Superior temporal gyrus (tissue), 1 donor: ENCODE data around the gene GPR157.
"Not testable (repeated sequence)": the region's sequence is repeated elsewhere in the genome, so short reads cannot be mapped to it uniquely, and the experiment has no call there.

Source experiments
- DNase-seq: peaks from one replicate; pipeline ENCODE4 v3.0.0-alpha.2; 2016; ENCODE audit errors: extremely low spot score

The GPR157 gene

GRCh38 chr1:9146156-9146555 lies 17.3 kb upstream of the GPR157 start:
- no peak for DNase-seq

- no peak for DNase-seq
Measured at GRCh38 chr1:9145714-9146113, 16.8 kb upstream of the GPR157 start.

- DNase-seq, result no peak
Measured at GRCh38 chr1:9145021-9145668, 16.2 kb upstream of the GPR157 start.

GRCh38 chr1:9144494-9144893 lies 15.6 kb upstream of the GPR157 start:
- not testable (repeated sequence) for DNase-seq

- DNase-seq, result no peak
Measured at GRCh38 chr1:9143250-9143649, 14.3 kb upstream of the GPR157 start.

- DNase-seq, result no peak
Measured at GRCh38 chr1:9139930-9140329, 11.0 kb upstream of the GPR157 start.

- DNase-seq, result no peak
Measured at GRCh38 chr1:9136932-9137331, 8.0 kb upstream of the GPR157 start.

GRCh38 chr1:9135073-9135836 lies 6.4 kb upstream of the GPR157 start:
- DNase-seq, result no peak

- DNase-seq, result no peak
Measured at GRCh38 chr1:9133870-9134585, 5.1 kb upstream of the GPR157 start.

GRCh38 chr1:9129266-9130041 lies 552 bp upstream of the GPR157 start:
- DNase-seq, result no peak

- DNase-seq, result no peak
Measured at GRCh38 chr1:9128166-9128519, 759 bp downstream of the GPR157 start.

GRCh38 chr1:9127395-9128165 lies 1.3 kb downstream of the GPR157 start:
- no peak for DNase-seq

- no peak for DNase-seq
Measured at GRCh38 chr1:9126511-9126910, 2.4 kb downstream of the GPR157 start.

- not testable (repeated sequence) for DNase-seq
Measured at GRCh38 chr1:9125847-9126246, 3.1 kb downstream of the GPR157 start.

- DNase-seq, result no peak
Measured at GRCh38 chr1:9125325-9125724, 3.6 kb downstream of the GPR157 start.

- DNase-seq, result not testable (repeated sequence)
Measured at GRCh38 chr1:9124389-9124788, 4.5 kb downstream of the GPR157 start.

- DNase-seq, result not testable (repeated sequence)
Measured at GRCh38 chr1:9123665-9124064, 5.2 kb downstream of the GPR157 start.

GRCh38 chr1:9121496-9122409 lies 7.1 kb downstream of the GPR157 start:
- DNase-seq, result no peak

- DNase-seq, result no peak
Measured at GRCh38 chr1:9120312-9120958, 8.5 kb downstream of the GPR157 start.

GRCh38 chr1:9119745-9120144 lies 9.2 kb downstream of the GPR157 start:
- DNase-seq, result no peak
